ENCODE data around the gene TMEM200A.
"Not testable (repeated sequence)": the region's sequence is repeated elsewhere in the genome, so short reads cannot be mapped to it uniquely, and the experiment has no call there.

TMEM200A gene

GRCh38 chr6:130365166-130366106 lies at the start of gene TMEM200A:
Gene TMEM200A (plus strand): TSS chr6:130366017. CDS start chr6:130440423, 74,406 bp downstream.
- Mint-ChIP-seq H3K9me3 (peaks cover 11% of the 10 kb centered on the region), H3K27ac (no peak within 1 kb of the TSS), H3K27me3 (peaks cover 38% of the 10 kb centered on the region), H3K4me1 (peaks cover 17% of the 10 kb centered on the region), H3K4me3 (peak within 1 kb of the TSS; percentile 64), H3K36me3 (ENCODE audit: low read depth) (no peaks in the 10 kb centered on the region)
- peak; percentile 34 for ATAC-seq
- DNase-seq = peak; percentile 63

GRCh38 chr6:130320908-130321307 lies 44.9 kb upstream of the TMEM200A start:
- no peak for ATAC-seq
- no peaks in the 10 kb centered on the region for H3K9me3 Mint-ChIP-seq
- H3K36me3 Mint-ChIP-seq (ENCODE audit: low read depth) = no peaks in the 10 kb centered on the region
- H3K4me3 Mint-ChIP-seq = no peak overlapping the region
- H3K27me3 Mint-ChIP-seq = no peaks in the 10 kb centered on the region
- no peaks in the 10 kb centered on the region for H3K4me1 Mint-ChIP-seq
- DNase-seq = no peak
- H3K27ac Mint-ChIP-seq = no peak overlapping the region

- Mint-ChIP-seq H3K36me3 (ENCODE audit: low read depth) (no peaks in the 10 kb centered on the region), H3K27me3 (no peaks in the 10 kb centered on the region), H3K9me3 (no peaks in the 10 kb centered on the region), H3K4me1 (no peaks in the 10 kb centered on the region), H3K4me3 (no peak overlapping the region), H3K27ac (no peak overlapping the region)
- ATAC-seq (no peak), DNase-seq (peak; percentile 42)
Observed at GRCh38 chr6:130322673-130323268, 43.0 kb upstream of the TMEM200A start.

GRCh38 chr6:130324657-130325056 lies 41.2 kb upstream of the TMEM200A start:
- Mint-ChIP-seq H3K27me3 (no peaks in the 10 kb centered on the region), H3K4me3 (no peak overlapping the region), H3K27ac (no peak overlapping the region), H3K36me3 (ENCODE audit: low read depth) (no peaks in the 10 kb centered on the region), H3K9me3 (no peaks in the 10 kb centered on the region), H3K4me1 (no peaks in the 10 kb centered on the region)
- DNase-seq (no peak), ATAC-seq (no peak)

- no peak overlapping the region for H3K27ac Mint-ChIP-seq
- no peaks in the 10 kb centered on the region for H3K9me3 Mint-ChIP-seq
- DNase-seq = no peak
- no peaks in the 10 kb centered on the region for H3K27me3 Mint-ChIP-seq
- no peaks in the 10 kb centered on the region for H3K36me3 Mint-ChIP-seq (ENCODE audit: low read depth)
- H3K4me3 Mint-ChIP-seq = no peak overlapping the region
- ATAC-seq = no peak
- H3K4me1 Mint-ChIP-seq = no peaks in the 10 kb centered on the region
Observed at GRCh38 chr6:130326496-130326895, 39.3 kb upstream of the TMEM200A start.

- peaks cover under 1% of the 10 kb centered on the region for H3K4me1 Mint-ChIP-seq
- H3K27me3 Mint-ChIP-seq = no peaks in the 10 kb centered on the region
- H3K27ac Mint-ChIP-seq = no peak overlapping the region
- no peak for ATAC-seq
- peaks cover 2% of the 10 kb centered on the region for H3K9me3 Mint-ChIP-seq
- H3K4me3 Mint-ChIP-seq = no peak overlapping the region
- no peak for DNase-seq
- H3K36me3 Mint-ChIP-seq (ENCODE audit: low read depth) = no peaks in the 10 kb centered on the region
Observed at GRCh38 chr6:130337534-130337933, 28.3 kb upstream of the TMEM200A start.

- not testable (repeated sequence) for ATAC-seq; H3K9me3 Mint-ChIP-seq; H3K36me3 Mint-ChIP-seq (ENCODE audit: low read depth); H3K4me3 Mint-ChIP-seq; DNase-seq; H3K27me3 Mint-ChIP-seq; H3K4me1 Mint-ChIP-seq; H3K27ac Mint-ChIP-seq
Observed at GRCh38 chr6:130346324-130346723, 19.5 kb upstream of the TMEM200A start.

- DNase-seq (no peak), ATAC-seq (no peak)
- no peak overlapping the region for H3K27ac Mint-ChIP-seq
- no peak overlapping the region for H3K4me3 Mint-ChIP-seq
- H3K27me3 Mint-ChIP-seq = peaks cover 4% of the 10 kb centered on the region
- H3K4me1 Mint-ChIP-seq = no peaks in the 10 kb centered on the region
- no peaks in the 10 kb centered on the region for H3K9me3 Mint-ChIP-seq
- no peaks in the 10 kb centered on the region for H3K36me3 Mint-ChIP-seq (ENCODE audit: low read depth)
Observed at GRCh38 chr6:130354322-130354721, 11.5 kb upstream of the TMEM200A start.

- no peaks in the 10 kb centered on the region for H3K36me3 Mint-ChIP-seq (ENCODE audit: low read depth)
- DNase-seq (no peak), ATAC-seq (no peak)
- H3K27ac Mint-ChIP-seq = no peak overlapping the region
- H3K27me3 Mint-ChIP-seq = peaks cover 4% of the 10 kb centered on the region
- no peak overlapping the region for H3K4me3 Mint-ChIP-seq
- no peaks in the 10 kb centered on the region for H3K4me1 Mint-ChIP-seq
- no peaks in the 10 kb centered on the region for H3K9me3 Mint-ChIP-seq
Observed at GRCh38 chr6:130355572-130355971, 10.2 kb upstream of the TMEM200A start.

GRCh38 chr6:130357436-130357835 lies 8.4 kb upstream of the TMEM200A start:
- no peaks in the 10 kb centered on the region for H3K4me1 Mint-ChIP-seq
- no peak overlapping the region for H3K4me3 Mint-ChIP-seq
- H3K27ac Mint-ChIP-seq = no peak overlapping the region
- ATAC-seq (no peak), DNase-seq (no peak)
- no peaks in the 10 kb centered on the region for H3K36me3 Mint-ChIP-seq (ENCODE audit: low read depth)
- peaks cover 7% of the 10 kb centered on the region for H3K27me3 Mint-ChIP-seq
- H3K9me3 Mint-ChIP-seq = peaks cover 11% of the 10 kb centered on the region

- Mint-ChIP-seq H3K4me3 (no peak overlapping the region), H3K9me3 (peaks cover 11% of the 10 kb centered on the region), H3K36me3 (ENCODE audit: low read depth) (no peaks in the 10 kb centered on the region), H3K4me1 (peaks cover 4% of the 10 kb centered on the region), H3K27ac (no peak overlapping the region), H3K27me3 (peaks cover 18% of the 10 kb centered on the region)
- ATAC-seq (no peak), DNase-seq (no peak)
Observed at GRCh38 chr6:130359736-130360135, 6.1 kb upstream of the TMEM200A start.

GRCh38 chr6:130362128-130362527 lies 3.7 kb upstream of the TMEM200A start:
- ATAC-seq (no peak), DNase-seq (no peak)
- H3K4me1 Mint-ChIP-seq = peaks cover 15% of the 10 kb centered on the region
- peaks cover 28% of the 10 kb centered on the region for H3K27me3 Mint-ChIP-seq
- no peaks in the 10 kb centered on the region for H3K36me3 Mint-ChIP-seq (ENCODE audit: low read depth)
- H3K9me3 Mint-ChIP-seq = peaks cover 11% of the 10 kb centered on the region
- no peak overlapping the region for H3K27ac Mint-ChIP-seq
- H3K4me3 Mint-ChIP-seq = no peak overlapping the region

- H3K9me3 Mint-ChIP-seq = peaks cover 11% of the 10 kb centered on the region
- peaks cover 38% of the 10 kb centered on the region for H3K27me3 Mint-ChIP-seq
- peaks cover 17% of the 10 kb centered on the region for H3K4me1 Mint-ChIP-seq
- ATAC-seq (no peak), DNase-seq (no peak)
- H3K36me3 Mint-ChIP-seq (ENCODE audit: low read depth) = no peaks in the 10 kb centered on the region
- peak overlapping the region; percentile 64 for H3K4me3 Mint-ChIP-seq
- H3K27ac Mint-ChIP-seq = no peak overlapping the region
Observed at GRCh38 chr6:130364224-130364780, 1.5 kb upstream of the TMEM200A start.

GRCh38 chr6:130366107-130367005 lies 539 bp downstream of the TMEM200A start:
- Mint-ChIP-seq H3K4me1 (peaks cover 17% of the 10 kb centered on the region), H3K4me3 (peak overlapping the region; percentile 64), H3K9me3 (peaks cover 6% of the 10 kb centered on the region), H3K27ac (no peak overlapping the region), H3K27me3 (peaks cover 38% of the 10 kb centered on the region), H3K36me3 (ENCODE audit: low read depth) (no peaks in the 10 kb centered on the region)
- ATAC-seq = peak; percentile 52
- DNase-seq = peak; percentile 49
